Left ventricle myocardium inferior (tissue), 1 donor: ENCODE data around the gene STK32B. TPM values are rescaled to one million over a fixed set of nuclear protein-coding genes. Genes with fewer than 3 reads are reported as not detected.

Source experiments
- DNase-seq: peaks from one replicate; pipeline ENCODE4 v3.0.0-alpha.2; 2020
- H3K27ac ChIP-seq: fragments of 200-600 bp; replicated peaks from 2 replicates; pipeline ENCODE4 v1.8.0; 2021
- H3K27me3 ChIP-seq: fragments of 200-600 bp; 2 replicates; pipeline ENCODE4 v1.8.0; 2021; ENCODE audit warnings: low read depth
- H3K36me3 ChIP-seq: fragments of 200-600 bp; 2 replicates; pipeline ENCODE4 v1.8.0; 2021
- H3K4me1 ChIP-seq: fragments of 200-600 bp; 2 replicates; pipeline ENCODE4 v1.8.0; 2021
- H3K4me3 ChIP-seq: fragments of 200-600 bp; 2 replicates; pipeline ENCODE4 v1.8.0; 2021; ENCODE audit warnings: mild to moderate bottlenecking, moderate library complexity
- H3K9me3 ChIP-seq: fragments of 200-600 bp; replicated peaks from 2 replicates; pipeline ENCODE4 v1.8.0; 2021
- intact Hi-C: fragments of 100-400 bp; cut with micrococcal nuclease; formaldehyde crosslinking; loops from one replicate; pipeline ENCODE4 v1.11.0; 2022
- total RNA-seq: library from RNA; stranded (reverse); fragmentation: NEBNext Ultra II Directional; extraction: Animal tissue kit (Norgen Biotek cat#: 25700); gene quantifications from one replicate; pipeline ENCODE4 v1.2.1, GENCODE V29; 2021
- TF ChIP-seq, protein P1 (sequence below): fragments of 200-600 bp; IDR thresholded peaks from 2 replicates; pipeline ENCODE4 v1.8.0; 2021; ENCODE audit warnings: antibody characterized with exemption, mild to moderate bottlenecking, borderline replicate concordance
- donor health status: DM: no; HTN: yes; CAD: no; lungs with severe emphysema.

The STK32B gene
- total RNA-seq, 1 donor from 2014 or later, result 0.55 TPM

DNA sequence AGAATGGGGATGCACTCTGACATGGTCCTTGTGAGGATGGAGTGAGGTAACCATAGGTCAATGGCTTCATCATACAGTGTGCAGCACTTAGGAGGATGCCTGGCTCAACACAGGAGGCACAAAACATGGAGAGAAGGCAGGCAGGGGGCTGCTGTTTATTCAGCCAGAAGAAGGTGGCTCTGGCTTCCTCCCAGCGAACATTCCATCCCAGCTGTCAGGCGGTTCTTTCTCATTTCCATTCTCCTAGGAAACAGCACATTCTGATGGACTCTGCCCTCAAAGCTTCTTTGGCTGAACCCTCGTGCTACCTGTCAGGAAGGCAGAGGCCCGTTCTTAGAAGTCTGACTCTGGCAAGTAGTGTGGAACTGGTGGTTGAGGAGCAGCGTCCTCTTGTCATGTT, 18.6 kb downstream of the STK32B start:
- TF ChIP-seq, protein P1, sequence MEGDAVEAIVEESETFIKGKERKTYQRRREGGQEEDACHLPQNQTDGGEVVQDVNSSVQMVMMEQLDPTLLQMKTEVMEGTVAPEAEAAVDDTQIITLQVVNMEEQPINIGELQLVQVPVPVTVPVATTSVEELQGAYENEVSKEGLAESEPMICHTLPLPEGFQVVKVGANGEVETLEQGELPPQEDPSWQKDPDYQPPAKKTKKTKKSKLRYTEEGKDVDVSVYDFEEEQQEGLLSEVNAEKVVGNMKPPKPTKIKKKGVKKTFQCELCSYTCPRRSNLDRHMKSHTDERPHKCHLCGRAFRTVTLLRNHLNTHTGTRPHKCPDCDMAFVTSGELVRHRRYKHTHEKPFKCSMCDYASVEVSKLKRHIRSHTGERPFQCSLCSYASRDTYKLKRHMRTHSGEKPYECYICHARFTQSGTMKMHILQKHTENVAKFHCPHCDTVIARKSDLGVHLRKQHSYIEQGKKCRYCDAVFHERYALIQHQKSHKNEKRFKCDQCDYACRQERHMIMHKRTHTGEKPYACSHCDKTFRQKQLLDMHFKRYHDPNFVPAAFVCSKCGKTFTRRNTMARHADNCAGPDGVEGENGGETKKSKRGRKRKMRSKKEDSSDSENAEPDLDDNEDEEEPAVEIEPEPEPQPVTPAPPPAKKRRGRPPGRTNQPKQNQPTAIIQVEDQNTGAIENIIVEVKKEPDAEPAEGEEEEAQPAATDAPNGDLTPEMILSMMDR, result no peak
- Histone ChIP-seq H3K4me3 (no peak overlapping the region), H3K27me3 (peaks cover 8% of the 10 kb centered on the region), H3K36me3 (no peaks in the 10 kb centered on the region), H3K4me1 (no peaks in the 10 kb centered on the region), H3K9me3 (peaks cover 19% of the 10 kb centered on the region), H3K27ac (no peak overlapping the region)
- intact Hi-C loops, result no loop called here
- no peak for DNase-seq

DNA sequence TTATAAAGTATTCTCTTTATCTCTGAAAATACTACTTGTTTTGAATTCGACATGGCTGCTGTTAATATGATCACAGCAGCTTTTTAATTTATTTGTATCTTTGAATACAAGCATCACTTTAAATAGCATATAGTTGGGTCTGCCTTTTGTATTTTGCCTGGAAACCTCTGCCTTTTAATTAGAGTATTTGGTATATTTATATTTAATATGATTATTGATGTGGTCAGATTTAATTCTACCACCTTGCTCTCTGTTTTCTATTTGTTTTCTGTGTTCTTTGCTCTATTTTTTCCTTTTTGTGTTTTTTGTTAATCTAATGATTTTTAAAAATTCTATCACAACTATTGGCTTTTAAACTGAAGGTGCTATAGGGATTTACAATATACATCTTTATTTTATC, 21.7 kb downstream of the STK32B start:
- intact Hi-C loops, result no loop called here
- H3K9me3 ChIP-seq, result peaks cover 19% of the 10 kb centered on the region
- DNase-seq, result no peak
- no peak overlapping the region for H3K27ac ChIP-seq
- TF ChIP-seq, protein P1, result no peak
- H3K4me3 ChIP-seq, result no peak overlapping the region
- no peaks in the 10 kb centered on the region for H3K36me3 ChIP-seq
- H3K27me3 ChIP-seq, result peaks cover 13% of the 10 kb centered on the region
- no peaks in the 10 kb centered on the region for H3K4me1 ChIP-seq

DNA sequence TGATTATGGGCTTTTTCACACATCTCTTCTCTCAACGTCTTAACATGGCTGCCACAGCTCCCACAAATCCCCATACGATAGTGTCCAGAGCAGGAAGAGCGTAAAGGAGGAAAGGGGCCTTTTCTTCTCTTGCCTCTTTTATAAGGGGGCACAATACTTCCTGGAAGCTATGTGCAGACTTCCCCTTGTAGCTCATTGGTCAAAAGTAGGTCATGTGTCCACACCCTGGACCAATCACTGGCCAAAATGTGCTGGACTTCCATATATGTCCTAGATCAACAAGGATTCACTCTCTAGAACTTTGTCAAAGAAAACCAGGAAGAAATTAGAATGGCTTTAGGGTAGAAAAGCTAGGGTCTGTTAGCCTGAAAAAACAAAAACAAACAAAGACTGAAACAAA, 26.7 kb downstream of the STK32B start:
- Histone ChIP-seq H3K27me3 (peaks cover 15% of the 10 kb centered on the region), H3K4me1 (no peaks in the 10 kb centered on the region), H3K4me3 (no peak overlapping the region), H3K9me3 (peaks cover 39% of the 10 kb centered on the region), H3K27ac (no peak overlapping the region), H3K36me3 (no peaks in the 10 kb centered on the region)
- TF ChIP-seq, protein P1, result no peak
- no peak for DNase-seq
- intact Hi-C loops, result no loop called here

DNA sequence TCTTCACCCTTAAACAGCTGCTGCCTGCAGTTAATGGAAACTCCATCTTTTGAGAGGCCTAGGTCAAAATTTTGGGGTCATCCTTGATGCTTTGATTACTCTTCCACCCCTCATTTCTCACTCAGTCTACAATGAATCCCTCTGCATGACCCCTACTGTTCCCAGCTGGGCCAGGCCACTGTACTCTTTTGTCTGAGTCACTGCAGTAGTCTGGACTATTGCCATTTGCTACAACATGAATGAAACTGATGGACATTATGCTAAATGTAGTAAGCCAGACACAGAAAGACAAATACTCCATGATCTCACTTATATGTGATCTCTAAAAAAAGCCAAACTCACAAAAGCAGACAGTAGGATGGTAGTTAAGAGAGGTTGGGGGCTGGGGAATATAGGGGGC, 28.3 kb downstream of the STK32B start:
- H3K27me3 ChIP-seq, result peaks cover 15% of the 10 kb centered on the region
- no peak overlapping the region for H3K4me3 ChIP-seq
- peaks cover 33% of the 10 kb centered on the region for H3K9me3 ChIP-seq
- H3K4me1 ChIP-seq, result no peaks in the 10 kb centered on the region
- H3K27ac ChIP-seq, result no peak overlapping the region
- TF ChIP-seq, protein P1, result no peak
- DNase-seq, result no peak
- no peaks in the 10 kb centered on the region for H3K36me3 ChIP-seq
- intact Hi-C loops, result no loop called here

DNA sequence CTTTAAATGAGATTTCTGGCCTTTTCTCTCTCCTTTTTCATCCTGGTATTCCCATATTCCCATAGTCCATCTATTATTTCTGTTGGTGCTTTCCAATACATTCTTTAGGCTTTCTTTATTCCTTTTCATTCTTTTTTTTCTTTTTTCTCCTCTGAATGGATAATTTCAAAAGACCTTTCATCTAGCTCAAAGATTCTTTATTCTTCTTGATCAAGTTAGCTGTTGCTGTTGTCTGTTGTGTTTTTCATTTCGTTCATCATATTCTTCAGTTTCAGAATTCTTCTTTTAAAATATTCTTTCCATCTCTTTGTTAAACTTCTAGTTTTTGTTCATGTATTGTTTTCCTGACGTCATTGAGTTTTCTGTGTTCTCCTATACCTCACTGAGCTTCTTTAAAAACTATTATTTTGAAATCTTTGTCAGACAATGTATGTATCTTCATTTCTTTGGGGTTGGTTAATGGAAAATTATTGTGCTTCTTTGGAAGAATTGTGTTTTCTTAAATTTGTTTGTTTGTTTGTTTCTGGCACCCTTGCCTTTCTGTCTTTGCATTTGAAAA, 30.2 kb downstream of the STK32B start:
- no peaks in the 10 kb centered on the region for H3K4me1 ChIP-seq
- intact Hi-C loops, result no loop called here
- H3K27me3 ChIP-seq, result peaks cover 11% of the 10 kb centered on the region
- no peak overlapping the region for H3K4me3 ChIP-seq
- no peaks in the 10 kb centered on the region for H3K36me3 ChIP-seq
- no peak overlapping the region for H3K27ac ChIP-seq
- peaks cover 46% of the 10 kb centered on the region for H3K9me3 ChIP-seq
- TF ChIP-seq, protein P1, result no peak
- no peak for DNase-seq
